Activated CD4-positive, alpha-beta T cell treated with anti-CD3 and anti-CD28 coated beads, Interleukin-10, Interleukin-2, amounts not matched to agents 100 ng/mL and 50 ng/mL, durations not matched to agents 16 hours and 8 hours (primary cell): ENCODE data around the gene AUP1.
A peak's percentile ranks its signal among the peaks of the same experiment; 100 is the strongest.

ENCODE experiments used
- DNase-seq: peaks from one replicate; pipeline ENCODE4 v3.0.0-alpha.2; 2020

The AUP1 gene

DNA sequence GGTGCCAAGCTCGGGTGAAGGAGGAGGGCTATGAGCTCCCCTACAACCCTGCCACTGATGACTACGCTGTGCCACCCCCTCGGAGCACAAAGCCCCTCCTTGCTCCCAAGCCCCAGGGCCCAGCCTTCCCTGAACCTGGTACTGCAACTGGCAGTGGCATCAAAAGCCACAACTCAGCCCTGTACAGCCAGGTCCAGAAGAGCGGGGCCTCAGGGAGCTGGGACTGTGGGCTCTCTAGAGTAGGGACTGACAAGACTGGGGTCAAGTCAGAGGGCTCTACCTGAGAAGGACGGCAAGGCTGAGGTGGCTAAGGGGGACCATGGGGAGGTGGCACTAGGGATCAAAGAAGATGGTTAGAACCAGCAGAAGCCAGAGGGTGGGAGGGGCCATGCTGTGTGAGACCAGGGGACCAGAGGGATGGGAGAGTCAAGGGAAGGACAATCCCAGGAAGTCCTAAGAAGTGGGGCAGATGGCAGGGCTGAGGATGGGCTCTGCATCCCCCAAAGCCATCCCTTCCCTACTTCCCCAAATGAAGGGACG is 27.4 kb upstream of the AUP1 start:
- no peak for DNase-seq

DNA sequence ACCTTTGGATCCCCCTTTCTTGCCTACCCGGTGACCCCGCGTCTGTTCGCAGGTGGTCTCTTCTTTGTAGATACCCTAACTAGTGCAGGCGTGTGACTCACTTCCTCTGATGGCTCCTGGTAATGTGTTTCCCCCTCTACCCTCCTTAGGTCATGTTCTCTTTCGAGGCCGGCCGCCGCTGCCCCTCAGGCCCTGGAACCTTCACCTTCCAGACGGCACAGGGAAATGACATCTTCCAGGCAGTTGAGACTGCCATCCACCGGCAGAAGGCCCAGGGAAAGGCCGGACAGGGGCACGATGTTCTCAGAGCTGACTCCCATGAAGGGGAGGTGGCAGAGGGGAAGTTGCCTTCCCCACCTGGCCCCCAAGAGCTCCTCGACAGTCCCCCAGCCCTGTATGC is 26.7 kb upstream of the AUP1 start:
- DNase-seq: no peak

DNA sequence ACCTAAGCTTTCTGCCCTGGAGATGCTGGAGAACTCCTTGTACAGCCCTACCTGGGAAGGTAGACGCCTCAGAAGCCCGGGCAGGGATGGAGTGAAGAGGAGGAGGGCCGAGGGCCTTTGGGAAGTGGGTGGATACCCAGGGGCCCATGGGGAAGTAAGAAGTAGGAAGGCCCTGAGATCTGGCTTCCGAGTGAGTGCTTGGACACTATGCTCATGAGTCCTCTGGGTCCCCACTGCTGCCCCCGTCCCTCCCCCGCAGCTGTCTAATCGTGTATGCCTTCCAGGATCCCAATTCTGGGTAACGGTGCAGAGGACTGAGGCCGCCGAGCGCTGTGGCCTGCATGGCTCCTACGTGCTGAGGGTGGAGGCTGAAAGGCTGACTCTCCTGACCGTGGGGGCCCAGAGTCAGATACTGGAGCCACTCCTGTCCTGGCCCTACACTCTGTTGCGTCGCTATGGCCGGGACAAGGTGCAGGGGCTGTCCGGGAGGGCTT is 26.2 kb upstream of the AUP1 start:
- no peak for DNase-seq

DNA sequence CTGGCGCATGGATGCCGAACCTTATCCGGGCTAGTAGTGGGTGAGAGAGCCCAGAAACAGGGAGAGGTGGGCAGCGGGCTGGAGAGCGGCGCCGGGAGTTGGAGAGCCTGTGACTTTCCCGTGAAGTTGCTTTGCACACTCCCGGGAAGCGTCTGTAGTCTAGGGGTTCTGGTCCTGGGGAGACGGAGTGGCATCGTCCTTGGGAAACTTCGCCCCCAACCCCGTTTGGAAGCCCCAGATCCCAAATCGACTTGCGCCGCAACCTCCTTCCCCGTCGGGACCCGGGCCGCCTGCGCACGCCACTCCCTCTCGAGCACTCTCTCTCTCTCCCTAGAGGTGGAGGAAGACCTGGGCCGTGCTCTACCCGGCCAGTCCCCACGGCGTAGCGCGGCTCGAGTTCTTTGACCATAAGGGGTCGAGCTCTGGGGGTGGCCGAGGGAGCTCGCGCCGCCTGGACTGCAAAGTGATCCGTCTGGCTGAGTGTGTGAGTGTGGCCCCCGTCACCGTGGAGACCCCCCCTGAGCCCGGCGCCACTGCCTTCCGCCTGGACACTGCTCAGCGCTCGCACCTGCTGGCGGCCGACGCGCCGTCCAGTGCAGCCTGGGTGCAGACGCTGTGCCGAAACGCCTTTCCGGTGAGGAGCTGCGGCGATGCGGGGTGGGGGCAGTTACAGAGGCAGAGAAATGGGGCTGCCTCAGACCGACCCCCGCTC is 25.5 kb upstream of the AUP1 start:
- peak; percentile 54 for DNase-seq

DNA sequence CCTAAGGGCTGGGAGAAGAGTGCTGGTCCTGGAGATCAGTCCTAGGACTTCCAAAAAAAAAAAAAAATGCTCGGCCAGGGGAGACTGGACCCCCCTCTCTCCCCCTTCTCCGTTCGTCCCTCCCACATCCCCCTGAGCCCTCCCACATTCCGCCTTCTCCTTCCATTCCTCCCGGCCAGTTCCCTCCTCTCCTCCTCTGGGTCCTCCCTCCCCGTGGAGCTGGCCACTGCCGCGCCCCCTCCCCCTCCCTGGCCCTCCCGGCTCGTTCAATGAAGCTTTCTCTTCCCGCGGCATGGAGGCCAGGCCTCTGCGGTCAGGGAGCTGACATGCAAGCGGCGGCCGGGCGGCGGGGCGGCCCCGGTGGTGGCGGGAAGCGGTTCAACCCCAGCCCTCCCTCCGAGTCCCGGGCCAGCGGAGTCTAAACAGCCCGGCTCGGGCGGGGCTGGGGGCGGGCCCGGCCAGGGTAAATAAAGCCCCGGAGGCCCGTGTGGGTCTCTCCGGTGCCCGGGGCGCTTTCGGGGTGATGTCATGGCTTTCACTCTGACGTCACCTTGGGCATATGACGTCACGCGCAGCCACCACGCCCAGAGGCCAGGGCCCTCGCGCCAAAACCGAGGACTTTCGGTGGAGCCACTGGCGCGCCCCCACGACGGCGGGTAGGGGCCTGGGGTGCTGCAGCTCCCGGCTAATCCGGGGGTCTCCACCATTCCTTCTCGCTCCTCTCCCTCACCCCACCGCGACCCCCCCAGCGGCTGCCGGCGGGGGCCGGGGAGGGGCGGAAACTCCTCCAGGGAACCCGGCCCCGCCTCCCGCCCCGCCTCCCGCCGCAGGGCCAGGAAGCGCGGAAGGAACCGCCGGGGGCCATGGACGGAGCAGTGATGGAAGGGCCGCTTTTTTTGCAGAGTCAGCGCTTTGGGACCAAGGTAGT is 24.6 kb upstream of the AUP1 start, which contains the start of the genes DOK1 and LOXL3:
TSS of gene DOK1 (plus strand) at position 829 of the 928 bp plus-strand sequence. CDS start at position 864, 35 bp downstream.
TSS of gene LOXL3 (minus strand) at position 51 of the 928 bp plus-strand sequence. CDS start 1,308 bp downstream, outside the sequence.
- peak; percentile 90 for DNase-seq

DNA sequence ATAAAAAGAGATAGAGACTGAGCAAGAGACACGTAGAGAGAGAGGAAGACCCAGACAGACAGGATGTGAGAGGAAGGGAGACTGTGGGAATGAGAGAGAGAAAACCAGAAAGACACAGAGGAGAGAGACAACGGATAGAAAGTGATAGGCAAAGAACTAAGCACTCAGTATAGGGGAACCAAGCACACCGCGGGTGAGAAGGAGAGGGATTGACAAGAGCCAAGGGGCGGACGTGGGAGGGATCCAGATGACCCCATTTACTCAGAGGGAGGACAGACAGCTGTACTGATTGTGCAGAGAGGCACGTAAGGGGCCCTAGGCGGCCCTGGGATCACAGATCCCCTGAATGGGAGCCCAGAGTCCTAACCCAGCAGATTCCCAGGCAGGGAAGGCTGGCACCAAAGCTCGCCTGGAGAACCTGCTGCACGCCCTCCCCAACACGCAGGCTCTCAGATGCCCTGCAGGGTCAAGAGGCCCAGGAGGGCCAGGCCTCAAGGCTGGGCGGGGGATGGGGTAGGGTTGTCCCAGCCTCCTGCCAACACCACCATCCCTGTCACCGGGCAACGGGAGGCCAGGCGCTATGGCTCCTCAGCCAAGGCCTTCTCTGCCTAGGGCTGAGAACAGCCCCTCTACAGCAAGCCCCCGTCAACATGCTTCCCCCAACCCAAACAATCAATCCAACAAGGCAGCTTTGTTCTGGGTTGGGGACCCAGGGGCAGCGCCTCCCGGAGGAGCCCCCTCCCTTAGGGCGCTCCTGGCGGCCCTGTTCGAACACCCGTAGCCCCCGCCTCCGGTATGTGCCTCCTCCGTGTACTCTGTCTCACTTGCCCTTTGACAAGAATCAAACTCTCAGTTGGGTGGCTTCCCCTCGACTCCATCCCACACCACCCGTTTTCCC is 23.7 kb upstream of the AUP1 start:
- DNase-seq: no peak

DNA sequence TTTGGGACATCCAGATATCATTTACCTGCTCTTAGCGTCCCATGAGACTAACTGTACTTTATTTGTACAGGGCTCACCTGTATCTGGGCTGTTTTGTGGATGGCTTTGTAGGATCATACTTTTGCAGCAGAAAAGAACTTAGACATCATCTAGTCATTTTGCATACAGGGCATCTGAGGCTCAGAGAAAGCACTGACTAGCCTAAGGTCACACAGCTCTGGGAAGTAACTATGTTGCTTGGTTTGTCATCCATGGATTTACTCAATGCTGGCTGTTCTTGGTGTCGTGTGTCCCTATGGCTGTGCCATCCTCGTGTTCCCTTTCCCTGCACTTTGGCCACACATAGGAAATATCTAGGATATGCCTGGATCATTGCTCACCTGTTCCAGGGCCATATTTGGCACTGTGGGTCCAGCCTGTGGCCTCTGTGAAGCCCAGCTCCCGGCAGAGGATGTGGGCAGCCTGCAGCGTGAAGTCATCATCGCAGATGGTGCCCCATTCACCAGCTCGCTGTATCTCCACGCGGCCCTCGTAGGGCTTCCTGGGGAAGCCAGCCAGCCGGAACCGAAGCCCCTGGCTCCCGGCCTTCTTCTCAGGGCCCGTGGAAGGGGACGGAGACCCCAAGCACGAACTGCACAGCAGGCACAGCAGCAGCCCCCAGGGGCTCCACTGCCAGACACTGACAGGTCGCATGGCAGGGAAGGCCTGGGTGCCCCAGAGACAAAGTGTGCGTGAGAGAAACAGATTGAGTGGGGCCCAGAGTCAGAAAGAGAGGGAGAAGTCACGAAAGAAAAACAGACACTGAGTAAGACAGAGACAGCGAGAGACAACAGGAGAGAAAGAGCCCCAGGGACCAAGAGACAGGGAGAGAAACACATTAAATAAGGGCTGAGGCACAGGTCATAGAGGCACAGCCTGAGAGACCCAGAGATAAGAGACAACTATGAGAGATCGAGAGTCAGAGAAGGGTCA is 22.7 kb upstream of the AUP1 start:
- DNase-seq: no peak

DNA sequence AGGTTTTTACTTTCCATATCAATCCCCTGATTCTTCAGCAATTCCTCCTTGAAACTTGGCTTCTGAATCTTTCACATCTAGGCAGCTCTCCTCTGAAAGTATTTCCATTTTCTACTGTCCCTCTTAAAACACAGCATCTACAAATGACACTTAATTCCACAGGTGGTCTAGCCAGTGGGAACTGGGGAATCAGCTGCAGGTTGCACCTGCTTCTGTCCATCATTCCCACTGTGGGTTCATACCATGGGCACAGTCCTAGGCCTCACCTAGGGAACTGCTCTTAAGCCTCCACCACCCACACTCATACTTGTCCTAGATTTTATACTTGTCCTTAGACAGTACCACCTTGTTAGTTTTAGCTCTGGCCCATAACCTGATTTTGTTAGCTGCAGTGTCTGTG is 22.0 kb upstream of the AUP1 start:
- no peak for DNase-seq

DNA sequence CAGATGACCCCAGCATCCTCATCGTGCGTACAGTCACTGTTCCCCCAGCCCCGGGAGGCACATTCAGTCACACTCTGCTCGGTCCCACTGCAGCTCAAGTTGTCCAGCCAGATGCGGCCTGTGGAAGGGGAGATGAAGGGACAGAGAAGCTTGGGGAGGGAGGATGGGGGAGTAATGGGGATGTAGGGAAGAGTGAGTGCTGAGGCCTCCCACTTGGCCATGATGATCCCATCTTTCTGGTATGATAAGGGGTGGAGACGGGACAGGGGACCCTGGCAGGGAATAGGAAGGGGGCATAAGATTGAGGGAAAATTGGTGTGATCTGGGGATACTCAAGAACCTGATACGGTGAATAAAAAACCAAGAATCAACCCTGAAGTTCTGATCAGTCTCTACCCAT is 20.7 kb upstream of the AUP1 start:
- no peak for DNase-seq

DNA sequence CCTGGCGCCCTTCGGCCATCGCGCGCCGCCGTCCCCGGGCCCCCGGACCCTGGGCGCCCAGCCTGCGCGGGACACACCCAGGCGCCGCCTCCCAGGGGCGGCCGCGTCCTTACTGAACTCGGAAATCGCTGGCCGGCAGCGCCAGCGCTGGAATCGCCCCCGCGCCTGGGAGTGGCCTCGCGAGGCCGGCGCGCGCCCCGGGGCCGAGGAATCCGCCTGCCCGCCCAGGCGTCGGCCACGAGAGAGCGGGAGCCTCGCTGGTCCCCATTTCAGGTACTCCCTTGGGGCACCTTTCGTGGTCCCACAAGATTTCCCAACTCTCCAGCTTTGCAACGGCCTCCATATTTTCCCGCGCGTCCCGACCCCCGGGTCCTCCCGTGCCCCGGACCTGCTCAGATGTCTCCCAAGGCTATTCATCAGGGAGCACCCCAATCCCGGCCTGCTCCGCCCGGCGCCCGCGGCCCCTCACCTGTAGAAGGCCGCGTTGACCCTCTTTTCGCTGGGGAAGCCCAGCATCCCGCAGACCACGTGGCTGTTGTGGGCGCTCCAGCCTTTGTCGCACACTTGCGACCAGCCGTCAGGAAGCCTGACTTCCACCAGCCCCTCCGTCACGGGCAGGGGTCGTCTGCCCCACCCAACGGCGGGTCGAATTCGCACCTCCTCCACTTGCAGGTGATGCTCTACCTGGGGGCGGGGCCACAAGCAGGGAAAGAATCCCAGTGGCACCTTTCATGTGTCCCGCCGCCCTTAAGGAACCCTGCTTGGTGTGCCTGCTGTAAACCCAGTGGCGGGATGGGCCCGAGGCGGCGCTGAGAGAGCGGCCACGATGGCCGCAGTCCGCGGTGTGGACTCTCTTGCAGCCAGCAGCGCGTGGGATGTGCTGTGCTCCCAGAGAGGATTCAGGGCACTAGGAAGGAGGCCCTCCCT is 19.7 kb upstream of the AUP1 start:
- peak; percentile 20 for DNase-seq

DNA sequence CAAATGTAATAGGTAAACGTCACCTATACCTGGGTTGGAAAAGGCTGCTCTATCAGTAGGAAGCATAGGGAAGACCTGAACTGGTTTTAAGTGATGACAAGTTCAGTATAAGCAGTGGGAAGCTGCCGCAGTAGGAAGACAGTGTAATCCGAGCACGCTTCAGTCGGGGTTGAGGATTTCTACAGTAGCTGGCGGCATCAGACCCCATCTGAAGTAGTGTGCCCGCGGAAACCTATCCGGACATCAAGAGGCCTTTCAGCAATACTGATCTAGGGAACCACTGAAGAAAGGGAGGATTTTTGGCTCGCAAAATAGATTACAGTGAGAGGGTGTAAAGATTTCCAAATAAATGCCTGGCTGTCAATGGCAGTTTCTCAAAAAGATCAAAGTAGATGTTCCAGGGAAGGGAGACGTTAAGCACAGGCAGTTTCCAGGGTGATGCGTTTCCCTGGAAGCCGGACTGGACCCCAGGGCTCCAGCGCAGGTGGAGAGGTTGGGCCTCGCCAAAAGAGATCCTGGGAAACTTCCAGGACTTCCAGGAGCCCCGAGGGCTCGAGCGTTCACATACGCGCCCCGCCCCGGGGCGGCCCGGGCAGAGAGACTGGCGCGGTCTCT is 18.9 kb upstream of the AUP1 start:
- DNase-seq: no peak

DNA sequence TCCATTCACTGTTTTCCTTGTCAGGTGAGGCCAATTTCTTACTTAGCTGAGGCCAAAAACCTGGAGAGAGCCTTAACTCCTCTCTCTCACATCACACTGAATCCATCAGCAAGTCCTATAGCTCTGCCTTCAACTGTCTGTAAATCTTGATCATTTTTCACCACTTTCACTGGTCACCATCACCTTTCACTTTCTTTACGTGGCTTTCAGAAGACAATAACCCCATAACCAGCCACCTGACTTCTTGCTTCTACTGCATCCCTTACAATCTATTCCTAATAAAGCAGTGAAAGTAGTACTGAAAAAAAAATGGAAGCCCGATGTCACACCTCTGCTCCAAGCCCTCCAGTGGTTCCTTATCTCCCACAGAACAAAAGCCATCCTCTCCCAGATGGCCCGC is 16.5 kb upstream of the AUP1 start:
- no peak for DNase-seq

DNA sequence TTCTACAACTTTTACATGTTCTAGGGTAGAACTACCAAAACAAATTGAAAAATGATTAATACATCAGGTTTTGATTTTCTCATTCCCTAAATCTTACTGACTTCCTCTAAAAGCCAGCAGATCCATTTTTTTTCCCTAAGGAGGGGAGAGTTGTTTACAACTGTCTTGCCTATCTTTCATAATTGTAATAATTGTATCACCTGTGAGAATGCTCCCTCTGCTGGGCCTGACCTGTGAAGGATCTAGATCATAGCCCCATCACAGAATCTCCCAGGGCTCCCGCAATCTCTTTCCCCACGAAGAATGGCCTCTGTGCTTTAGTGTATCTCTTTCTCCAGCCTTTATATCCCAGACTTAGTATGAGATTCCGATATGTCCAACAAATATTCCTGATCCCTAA is 15.1 kb upstream of the AUP1 start:
- DNase-seq: no peak

DNA sequence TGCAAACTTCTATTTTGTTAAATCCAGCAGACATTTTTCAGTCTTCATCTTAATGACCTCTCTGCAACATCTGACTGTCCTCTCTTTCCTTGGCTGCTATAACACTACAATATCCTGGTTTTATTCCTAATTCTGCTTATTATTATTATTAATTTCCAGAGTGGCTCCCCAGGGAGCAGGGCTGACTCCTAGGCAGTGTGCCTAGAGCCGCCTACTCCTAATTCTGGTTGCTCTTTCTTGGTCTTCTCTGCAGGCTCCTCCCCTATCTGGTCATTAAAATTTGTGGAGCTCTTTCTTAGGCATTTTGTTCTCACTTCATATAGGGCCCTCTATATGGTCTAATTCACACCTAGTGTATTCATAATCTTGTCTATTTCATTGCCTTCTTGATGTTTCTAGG is 13.5 kb upstream of the AUP1 start:
- no peak for DNase-seq

DNA sequence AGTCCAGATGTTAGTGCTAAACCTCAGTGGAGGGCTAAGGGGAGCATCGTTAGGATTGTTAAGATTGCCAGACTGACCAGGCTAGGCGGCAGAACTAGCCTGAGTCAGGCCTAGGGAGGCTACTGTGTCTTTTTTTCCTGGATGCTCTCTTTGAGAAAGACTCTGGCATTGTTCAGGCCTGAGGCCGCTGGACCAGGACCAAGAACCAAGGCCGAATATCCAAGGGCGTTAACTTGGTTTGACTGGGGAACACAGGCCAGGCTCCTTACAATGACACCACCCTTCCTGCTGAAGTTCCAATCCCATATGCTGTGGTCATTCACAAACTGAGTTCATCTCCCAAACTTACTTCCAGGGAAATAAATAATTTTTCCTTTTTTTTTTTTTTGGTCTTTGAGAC is 10.8 kb upstream of the AUP1 start:
- no peak for DNase-seq

DNA sequence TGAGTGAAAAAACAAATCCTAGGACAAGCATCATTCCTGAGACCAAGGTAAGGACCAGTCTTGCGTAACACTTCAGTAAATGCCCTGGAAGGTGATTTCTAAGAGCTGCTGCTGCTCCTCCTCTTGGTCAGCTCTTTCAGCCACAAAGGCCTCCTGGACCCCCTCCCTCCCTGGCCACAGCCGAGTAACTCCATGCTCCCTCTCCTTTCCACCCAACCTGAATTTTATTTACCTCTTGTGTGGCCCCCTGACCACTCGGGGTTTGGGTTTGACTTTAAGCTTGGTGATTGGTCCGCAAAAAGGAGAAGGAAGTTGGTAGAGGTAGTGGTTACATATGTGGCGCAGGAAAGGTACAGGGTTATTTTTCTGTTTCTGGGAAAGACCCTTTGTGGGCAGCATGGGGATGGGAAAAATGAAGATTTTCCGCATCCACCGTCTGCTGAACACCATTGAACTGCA is 9.4 kb upstream of the AUP1 start:
- DNase-seq: no peak

DNA sequence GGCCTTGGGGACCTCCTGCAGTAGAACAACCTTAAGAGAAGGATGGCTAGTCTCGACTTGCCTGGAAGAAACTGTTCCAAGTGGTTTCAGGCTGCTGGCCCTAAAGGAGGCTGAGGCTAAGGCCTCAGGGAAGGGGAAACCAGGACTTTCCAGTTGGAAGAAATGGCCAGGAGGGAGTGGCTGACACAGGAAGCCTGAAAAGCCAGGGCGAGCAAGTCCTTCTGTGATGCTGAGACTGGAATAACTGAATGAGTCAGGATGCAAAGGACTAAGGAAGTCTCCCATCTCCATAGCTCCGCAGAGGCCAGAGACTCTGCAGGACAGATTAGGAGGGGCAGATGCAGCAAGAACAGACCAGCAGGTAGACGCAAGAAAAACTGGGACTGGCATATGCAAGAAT is 7.6 kb upstream of the AUP1 start:
- no peak for DNase-seq

DNA sequence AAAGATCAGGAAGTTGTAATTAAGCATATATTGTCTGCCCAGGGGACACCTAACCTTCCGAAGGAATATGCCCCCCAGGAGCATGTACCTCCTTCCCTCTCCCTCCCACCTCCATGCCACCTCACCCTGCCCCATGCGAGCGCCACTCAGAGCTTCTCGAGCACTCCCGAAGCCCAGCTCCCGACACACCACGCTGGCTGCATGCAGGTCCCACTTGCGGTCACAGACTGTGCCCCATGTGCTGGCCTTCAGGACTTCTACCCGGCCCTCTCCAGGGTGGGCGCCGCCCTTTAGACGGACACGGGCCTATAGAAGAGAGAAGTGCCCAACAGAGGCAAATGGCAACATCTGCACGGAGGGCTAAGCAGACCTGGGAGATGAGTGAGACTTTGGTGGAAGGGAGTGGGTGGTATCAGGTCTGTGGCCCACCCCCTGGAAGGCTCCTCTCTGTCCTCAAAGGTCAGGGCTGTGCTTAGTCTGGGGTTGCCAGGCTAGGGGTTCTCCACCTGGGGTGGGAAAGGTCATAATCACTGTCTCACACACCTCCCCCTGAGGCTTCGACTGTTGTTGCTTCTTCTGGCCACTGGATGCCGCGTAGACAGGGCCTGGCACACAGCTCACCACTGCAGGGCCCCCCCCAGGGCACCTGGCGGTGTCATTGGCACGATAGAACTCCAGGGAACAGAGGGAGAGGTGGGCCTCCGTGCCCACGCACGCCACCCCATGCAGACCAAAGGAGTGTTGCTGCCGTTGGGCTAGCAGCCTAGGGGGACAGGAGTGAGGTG is 6.9 kb upstream of the AUP1 start:
- DNase-seq: no peak
